GM12864 (cell line): ENCODE measurements around the gene ELMO1.

ENCODE experiments used
- DNase-seq: peaks from one replicate; pipeline ENCODE4 v3.0.0-alpha.2; 2011; ENCODE audit warnings: low read depth
- H3K4me3 ChIP-seq: 2 replicates; pipeline ENCODE4 v1.5.1; 2011; ENCODE audit warnings: mild to moderate bottlenecking, low read depth, low read length, control low read depth
- CTCF ChIP-seq: IDR thresholded peaks from 2 replicates; pipeline ENCODE4 v1.5.1; 2011; ENCODE audit warnings: low read depth, mild to moderate bottlenecking, moderate library complexity, low read length, control low read depth, inconsistent platforms; ENCODE audit errors: missing control alignments

The ELMO1 gene

GRCh38 chr7:37174460-37174859 lies 274.2 kb downstream of the ELMO1 start:
- no peak overlapping the region for H3K4me3 ChIP-seq
- DNase-seq = no peak
- TF ChIP-seq CTCF = no peak

GRCh38 chr7:37173670-37174069 lies 275.0 kb downstream of the ELMO1 start:
- no peak overlapping the region for H3K4me3 ChIP-seq
- no peak for TF ChIP-seq CTCF
- no peak for DNase-seq

GRCh38 chr7:37162106-37162505 lies 286.6 kb downstream of the ELMO1 start:
- DNase-seq = no peak
- no peak overlapping the region for H3K4me3 ChIP-seq
- no peak for TF ChIP-seq CTCF

- no peak overlapping the region for H3K4me3 ChIP-seq
- no peak for TF ChIP-seq CTCF
- no peak for DNase-seq
These were observed 288.0 kb downstream of the ELMO1 start for GRCh38 chr7:37160656-37161055.

DNA sequence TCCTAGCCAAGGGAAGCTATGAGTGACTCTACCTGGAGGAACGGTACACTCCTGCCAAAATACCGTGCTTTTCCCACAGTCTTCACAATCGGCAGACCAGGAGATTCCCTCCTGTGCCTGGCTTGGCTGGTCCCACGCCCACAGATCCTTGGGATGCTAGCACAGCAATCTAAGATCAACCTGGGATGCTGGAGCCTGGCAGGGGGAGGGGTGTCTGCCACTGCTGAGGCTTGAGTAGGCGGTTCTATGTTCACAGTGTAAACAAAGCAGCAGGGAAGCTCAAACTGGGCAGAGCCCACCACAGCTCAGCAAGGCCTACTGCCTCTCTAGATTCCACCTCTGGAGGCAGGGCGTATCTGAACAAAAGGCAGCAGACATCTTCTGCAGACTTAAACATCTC lies 295.3 kb downstream of the ELMO1 start:
- DNase-seq = no peak
- no peak for TF ChIP-seq CTCF
- no peak overlapping the region for H3K4me3 ChIP-seq

GRCh38 chr7:37151741-37152413 lies 296.8 kb downstream of the ELMO1 start:
- DNase-seq = no peak
- H3K4me3 ChIP-seq = no peak overlapping the region
- no peak for TF ChIP-seq CTCF

- no peak overlapping the region for H3K4me3 ChIP-seq
- no peak for TF ChIP-seq CTCF
- no peak for DNase-seq
These were observed 297.8 kb downstream of the ELMO1 start for GRCh38 chr7:37150856-37151255.
